WTC11 (cell line): ENCODE results near the gene TSPAN4.

Experiments used
- AFF4 ChIP-seq: sonication (generic); formaldehyde crosslinking; IDR thresholded peaks from 2 replicates; pipeline ENCODE4 v1.8.1; 2023; ENCODE audit warnings: mild to moderate bottlenecking, missing genetic modification reagents, borderline replicate concordance
- CTCF ChIP-seq: fragments of 200-600 bp; IDR thresholded peaks from 2 replicates; pipeline ENCODE4 v1.8.0; 2022; ENCODE audit warnings: antibody characterized with exemption
- FOXK1 ChIP-seq: sonication (generic); formaldehyde crosslinking; IDR thresholded peaks from 2 replicates; pipeline ENCODE4 v1.8.0; 2022; ENCODE audit warnings: mild to moderate bottlenecking, moderate library complexity, missing genetic modification reagents
- MLX ChIP-seq: sonication (generic); formaldehyde crosslinking; IDR thresholded peaks from 2 replicates; pipeline ENCODE4 v1.8.1; 2023; ENCODE audit warnings: mild to moderate bottlenecking, missing genetic modification reagents, moderate library complexity
- MXD4 ChIP-seq: fragments of 250-450 bp; sonication (Bioruptor Pico); IDR thresholded peaks from 2 replicates; pipeline ENCODE4 v1.8.0; 2021; ENCODE audit warnings: mild to moderate bottlenecking, moderate library complexity, borderline replicate concordance
- MYBL2 ChIP-seq: sonication (generic); formaldehyde crosslinking; IDR thresholded peaks from 2 replicates; pipeline ENCODE4 v1.8.1; 2023; ENCODE audit warnings: mild to moderate bottlenecking, moderate library complexity, missing genetic modification reagents
- NFYB ChIP-seq: sonication (generic); formaldehyde crosslinking; conservative IDR thresholded peaks from 2 replicates; pipeline ENCODE4 v1.8.0; 2022; ENCODE audit warnings: low read depth, missing genetic modification reagents
- RORB ChIP-seq: fragments of 250-450 bp; sonication (Bioruptor Pico); IDR thresholded peaks from 2 replicates; pipeline ENCODE4 v1.9.0; 2021; ENCODE audit warnings: mild to moderate bottlenecking
- TEAD4 ChIP-seq: sonication (generic); formaldehyde crosslinking; IDR thresholded peaks from 2 replicates; pipeline ENCODE4 v1.8.0; 2022; ENCODE audit warnings: mild to moderate bottlenecking, missing genetic modification reagents
- ZNF416 ChIP-seq: fragments of 250-450 bp; sonication (Bioruptor Pico); IDR thresholded peaks from 2 replicates; pipeline ENCODE4 v1.9.0; 2021; ENCODE audit warnings: mild to moderate bottlenecking, inconsistent platforms
- ZNF423 ChIP-seq: fragments of 250-450 bp; sonication (Bioruptor Pico); IDR thresholded peaks from 2 replicates; pipeline ENCODE4 v2.1.2; 2022; ENCODE audit warnings: mild to moderate bottlenecking, moderate library complexity
- ZNF512 ChIP-seq: sonication (generic); formaldehyde crosslinking; IDR thresholded peaks from 2 replicates; pipeline ENCODE4 v1.8.1; 2022; ENCODE audit warnings: missing genetic modification reagents, borderline replicate concordance

GRCh38 chr11:826836-827145 lies 15.9 kb upstream of the TSPAN4 start:
- no peak for TF ChIP-seq CTCF
- no peak for TF ChIP-seq ZNF512 (CRISPR knock-in tag)
- peak; percentile 48; the same call in 1 of the 2 replicates for TF ChIP-seq ZNF423
- no peak for TF ChIP-seq TEAD4
- no peak for TF ChIP-seq AFF4 (CRISPR knock-in tag)
- TF ChIP-seq MXD4 = no peak
- no peak for TF ChIP-seq MLX (CRISPR knock-in tag)
- no peak for TF ChIP-seq RORB
- no peak for TF ChIP-seq ZNF416
- no peak for TF ChIP-seq MYBL2 (CRISPR knock-in tag)
- TF ChIP-seq NFYB (CRISPR knock-in tag) = no peak
- TF ChIP-seq FOXK1 (CRISPR knock-in tag) = no peak
